ENCODE measurements around the gene HNRNPL.
"Not testable (repeated sequence)": the region's sequence is repeated elsewhere in the genome, so short reads cannot be mapped to it uniquely, and the experiment has no call there.

Gene HNRNPL

GRCh38 chr19:38869836-38870607 lies 20.2 kb upstream of the HNRNPL start:
- no peak for DNase-seq (ENCODE audit: low read depth)

DNA sequence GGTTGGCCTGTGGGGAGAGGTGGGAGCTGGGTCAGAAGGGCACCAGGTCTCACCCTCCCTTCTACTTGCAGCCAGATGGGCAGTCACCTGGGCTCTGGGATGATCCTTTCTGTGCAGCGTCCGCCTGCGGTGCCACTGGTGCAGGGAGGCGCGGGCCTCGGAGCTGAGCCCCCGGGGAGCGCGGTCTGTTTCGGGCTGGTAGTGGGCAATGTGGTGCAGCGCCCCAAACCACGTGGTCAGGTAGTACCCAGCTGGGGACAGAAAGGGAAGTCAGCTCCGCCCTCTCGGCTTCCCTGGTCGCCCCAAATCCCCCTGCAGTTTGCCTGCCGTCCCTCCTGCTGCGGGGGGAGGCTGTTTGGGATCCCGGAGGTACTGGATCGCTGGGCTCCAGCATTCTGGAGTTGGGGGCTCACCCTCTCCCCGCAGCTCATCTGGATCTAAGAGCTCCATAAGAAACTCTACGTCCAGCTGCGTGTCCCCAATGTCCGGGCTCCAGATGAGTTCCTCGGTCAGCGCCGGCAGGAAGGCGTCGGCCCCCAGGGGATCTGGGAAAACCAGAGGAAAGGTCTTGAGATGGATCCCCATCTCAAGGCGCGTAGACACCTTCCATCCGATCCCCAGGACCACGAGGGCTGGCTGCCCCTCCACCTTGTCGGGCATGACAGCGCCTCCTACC lies 19.5 kb upstream of the HNRNPL start:
- DNase-seq (ENCODE audit: low read depth), result no peak

DNA sequence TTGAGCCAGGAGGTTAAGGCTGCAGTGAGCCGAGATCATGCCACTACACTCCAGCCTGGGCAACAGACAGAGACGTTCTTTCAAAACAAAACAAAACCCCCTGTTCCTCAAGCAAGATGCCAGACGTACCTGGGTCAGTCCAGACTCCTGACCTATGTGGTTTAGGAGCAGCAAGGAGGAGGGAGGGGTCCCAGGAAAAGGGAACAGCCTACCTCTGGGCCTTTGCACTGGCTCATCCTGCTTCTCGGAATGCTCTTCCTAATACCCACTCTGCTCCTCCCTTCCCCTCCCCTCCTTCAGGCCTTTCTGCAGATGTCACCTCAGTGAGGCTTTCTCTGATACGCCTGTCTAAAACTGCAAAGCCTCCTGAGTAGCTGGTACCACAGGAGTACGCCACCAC lies 18.8 kb upstream of the HNRNPL start:
- DNase-seq (ENCODE audit: low read depth), result no peak

- no peak for DNase-seq (ENCODE audit: low read depth)
These were observed 17.5 kb upstream of the HNRNPL start for GRCh38 chr19:38867171-38867780.

GRCh38 chr19:38862321-38863059 lies 12.7 kb upstream of the HNRNPL start:
- no peak for DNase-seq (ENCODE audit: low read depth)

- no peak for DNase-seq (ENCODE audit: low read depth)
These were observed 11.6 kb upstream of the HNRNPL start for GRCh38 chr19:38861368-38861767.

DNA sequence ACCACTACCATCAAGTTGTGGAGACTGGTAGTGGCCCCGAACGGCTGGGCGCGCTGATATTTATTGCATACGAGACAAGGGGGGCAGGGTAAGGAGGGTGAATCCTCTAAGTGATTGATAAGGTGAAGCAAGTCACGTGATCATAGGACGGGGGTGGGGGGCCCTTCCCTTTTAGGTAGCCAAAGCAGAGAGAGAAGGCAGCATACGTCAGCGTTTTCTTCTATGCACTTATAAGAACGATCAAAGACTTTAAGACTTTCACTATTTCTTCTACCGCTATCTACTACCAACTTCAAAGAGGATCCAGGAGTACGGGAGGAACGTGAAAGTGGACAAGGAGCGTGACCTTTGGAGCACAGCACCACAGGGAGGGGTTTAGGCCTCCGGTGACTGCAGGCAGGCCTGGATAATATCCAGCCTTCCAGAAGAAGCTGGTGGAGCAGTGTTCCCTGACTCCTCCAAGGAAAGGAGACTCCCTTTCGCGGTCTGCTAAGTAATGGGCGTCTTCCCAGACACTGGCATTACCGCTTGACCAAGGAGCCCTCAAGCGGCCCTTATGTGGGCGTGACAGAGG lies 9.9 kb upstream of the HNRNPL start:
- DNase-seq (ENCODE audit: low read depth), result not testable (repeated sequence)

DNA sequence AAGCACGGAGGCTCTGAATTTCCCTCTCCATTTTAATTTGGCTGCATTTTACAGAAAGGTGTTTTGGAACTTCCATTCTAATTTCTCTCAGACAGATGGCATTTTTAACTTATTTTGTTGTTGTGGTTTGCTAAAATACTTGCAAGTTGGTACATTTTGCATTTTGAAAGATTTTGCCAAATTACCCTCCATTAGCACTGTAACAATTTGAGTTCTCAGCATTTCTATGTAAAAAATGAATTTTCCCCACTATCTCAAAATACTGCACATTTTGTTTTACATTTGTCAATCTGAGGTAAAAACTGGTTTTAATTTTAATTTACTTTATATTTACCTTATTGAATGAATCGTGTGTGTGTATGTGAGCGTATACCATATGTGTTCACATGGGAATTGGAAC lies 7.0 kb upstream of the HNRNPL start:
- no peak for DNase-seq (ENCODE audit: low read depth)

DNA sequence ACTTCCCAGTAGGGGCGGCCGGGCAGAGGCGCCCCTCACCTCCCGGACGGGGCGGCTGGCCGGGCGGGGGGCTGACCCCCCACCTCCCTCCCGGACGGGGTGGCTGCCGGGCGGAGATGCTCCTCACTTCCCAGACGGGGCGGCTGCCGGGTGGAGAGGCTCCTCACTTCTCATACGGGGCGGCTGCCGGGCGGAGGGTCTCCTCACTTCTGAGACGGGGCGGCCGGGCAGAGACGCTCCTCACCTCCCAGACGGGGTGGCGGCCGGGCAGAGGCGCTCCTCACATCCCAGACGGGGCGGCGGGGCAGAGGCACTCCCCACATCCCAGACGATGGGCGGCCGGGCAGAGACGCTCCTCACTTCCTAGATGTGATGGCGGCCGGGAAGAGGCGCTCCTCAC lies 6.0 kb upstream of the HNRNPL start:
- not testable (repeated sequence) for DNase-seq (ENCODE audit: low read depth)

DNA sequence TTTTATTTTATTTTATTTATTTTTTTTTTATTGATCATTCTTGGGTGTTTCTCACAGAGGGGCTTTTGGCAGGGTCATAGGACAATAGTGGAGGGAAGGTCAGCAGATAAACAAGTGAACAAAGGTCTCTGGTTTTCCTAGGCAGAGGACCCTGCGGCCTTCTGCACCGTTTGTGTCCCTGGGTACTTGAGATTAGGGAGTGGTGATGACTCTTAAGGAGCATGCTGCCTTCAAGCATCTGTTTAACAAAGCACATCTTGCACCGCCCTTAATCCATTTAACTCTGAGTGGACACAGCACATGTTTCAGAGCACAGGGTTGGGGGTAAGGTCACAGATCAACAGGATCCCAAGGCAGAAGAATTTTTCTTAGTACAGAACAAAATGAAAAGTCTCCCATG lies 5.2 kb upstream of the HNRNPL start:
- DNase-seq (ENCODE audit: low read depth), result not testable (repeated sequence)

GRCh38 chr19:38853214-38853613 lies 3.4 kb upstream of the HNRNPL start:
- no peak for DNase-seq (ENCODE audit: low read depth)

- DNase-seq (ENCODE audit: low read depth), result peak; percentile 64
These were observed 2.7 kb upstream of the HNRNPL start for GRCh38 chr19:38852231-38853044.

- DNase-seq (ENCODE audit: low read depth), result peak; percentile 88
These were observed 1.9 kb upstream of the HNRNPL start for GRCh38 chr19:38851622-38852230.

- DNase-seq (ENCODE audit: low read depth), result no peak
These were observed 1.3 kb upstream of the HNRNPL start for GRCh38 chr19:38850976-38851621.

DNA sequence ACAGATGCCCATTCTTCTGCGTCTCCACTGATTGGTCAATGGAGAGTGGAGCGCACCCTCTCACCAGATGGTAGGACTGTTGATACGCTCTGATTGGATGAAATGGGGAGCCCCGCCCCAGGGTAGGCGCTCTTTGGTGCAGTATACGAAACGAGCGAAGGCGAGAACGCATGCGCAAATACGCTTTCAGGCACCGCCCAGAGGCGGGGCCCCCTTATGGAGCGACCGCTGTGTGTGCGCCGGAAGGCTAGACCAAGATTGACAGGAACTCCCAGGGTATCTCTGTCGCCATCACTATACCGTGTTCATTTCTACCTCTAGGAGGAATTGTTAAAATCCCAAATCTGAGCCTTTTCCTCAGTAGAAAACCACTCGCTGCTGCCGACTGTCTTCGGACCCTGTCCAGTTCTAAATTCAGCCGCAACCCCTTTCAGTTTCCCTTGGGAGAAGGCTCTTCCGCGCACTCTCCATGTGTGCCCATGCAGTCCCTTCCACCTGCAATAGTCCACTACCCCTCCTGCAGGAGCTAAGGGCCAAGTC lies 720 bp upstream of the HNRNPL start:
- DNase-seq (ENCODE audit: low read depth), result no peak

DNA sequence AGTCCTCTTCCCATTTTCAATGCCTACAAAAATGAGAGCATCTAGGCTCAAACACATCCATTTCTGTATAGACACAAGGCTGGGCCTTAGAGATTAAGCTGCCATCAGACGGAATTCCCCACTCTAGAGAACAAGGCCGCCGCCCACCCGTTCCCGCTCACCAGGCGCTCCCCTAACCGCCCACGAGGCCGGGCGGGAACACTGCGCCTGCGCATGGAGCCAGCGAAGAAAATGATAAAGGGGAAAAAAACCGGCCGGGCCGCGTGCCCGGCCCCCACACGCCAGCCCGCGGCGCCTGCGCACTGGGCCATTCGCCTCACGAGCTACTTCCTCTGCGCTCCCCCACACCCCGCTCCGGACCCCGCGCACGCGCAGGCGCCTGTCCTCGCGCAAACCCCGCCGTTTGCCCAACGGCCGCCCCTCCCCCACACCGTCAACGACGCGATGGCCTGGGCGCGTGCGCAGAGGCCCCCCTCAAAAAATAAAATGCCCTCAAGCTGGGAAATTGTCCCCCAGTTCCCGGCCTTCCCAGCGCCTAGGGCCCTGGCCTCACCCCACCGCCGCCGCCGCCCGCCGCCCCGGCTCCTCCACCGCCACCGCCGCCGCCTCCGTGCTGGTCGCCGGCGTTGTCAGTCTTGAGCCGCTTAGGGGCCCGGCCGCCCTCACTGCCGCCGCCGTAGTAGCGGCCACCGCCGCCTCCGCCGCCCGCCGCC lies 483 bp downstream of the HNRNPL start:
- DNase-seq (ENCODE audit: low read depth), result peak; percentile 97

DNA sequence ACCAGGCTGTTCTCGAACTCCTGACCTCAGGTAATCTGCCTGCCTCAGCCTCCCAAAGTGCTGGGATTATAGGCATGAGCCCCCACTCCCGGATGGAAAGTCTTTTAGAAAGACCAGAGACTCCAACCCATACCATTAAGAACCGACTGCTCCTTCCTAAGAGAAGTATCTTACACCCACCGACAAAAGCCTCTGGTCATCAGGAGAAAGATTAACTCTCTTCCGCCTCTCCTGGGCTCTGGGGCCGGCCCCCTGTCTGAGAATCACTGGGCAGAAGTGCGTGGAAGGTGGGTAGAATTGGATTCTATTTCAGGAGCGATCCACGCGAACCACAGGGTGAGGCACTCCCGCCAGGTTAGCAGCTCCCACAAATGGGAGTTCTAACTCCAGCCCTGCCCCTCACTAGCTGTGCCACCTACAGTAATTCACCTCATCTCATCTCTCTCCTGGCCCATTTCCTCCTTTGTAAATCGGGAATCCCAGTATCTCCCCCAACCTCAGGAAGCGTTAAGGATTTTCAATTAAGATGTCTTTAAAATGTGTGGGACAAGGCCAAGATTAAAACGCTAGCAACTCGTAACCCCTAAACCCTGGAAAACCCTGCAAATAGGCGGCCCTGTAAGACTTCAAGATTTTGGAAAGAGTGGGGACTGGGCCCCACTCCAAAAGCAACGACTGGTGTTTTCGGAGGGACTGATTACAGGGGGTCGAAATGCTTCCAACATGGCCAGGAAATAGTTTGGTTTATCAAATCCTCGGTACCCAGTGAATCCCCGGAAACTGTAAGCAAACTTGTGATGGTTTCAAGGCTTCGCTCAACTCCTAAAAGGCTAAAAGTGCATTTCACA lies 1.3 kb downstream of the HNRNPL start:
- no peak for DNase-seq (ENCODE audit: low read depth)

- DNase-seq (ENCODE audit: low read depth), result no peak
These were observed 3.7 kb downstream of the HNRNPL start for GRCh38 chr19:38846097-38846496.

Measured in HS-27A (cell line).